GM21528 (cell line): ENCODE results near the gene PPP5C.
"Not testable (repeated sequence)": the region's sequence is repeated elsewhere in the genome, so short reads cannot be mapped to it uniquely, and the experiment has no call there.

Source experiments
- ATAC-seq: cut with Tn5 transposase; IDR thresholded peaks from one replicate; pipeline ENCODE4 v1.9.1; 2021; ENCODE audit warnings: mild to moderate bottlenecking, moderate library complexity; ENCODE audit not compliant: unreplicated experiment, low FRiP score

PPP5C gene

DNA sequence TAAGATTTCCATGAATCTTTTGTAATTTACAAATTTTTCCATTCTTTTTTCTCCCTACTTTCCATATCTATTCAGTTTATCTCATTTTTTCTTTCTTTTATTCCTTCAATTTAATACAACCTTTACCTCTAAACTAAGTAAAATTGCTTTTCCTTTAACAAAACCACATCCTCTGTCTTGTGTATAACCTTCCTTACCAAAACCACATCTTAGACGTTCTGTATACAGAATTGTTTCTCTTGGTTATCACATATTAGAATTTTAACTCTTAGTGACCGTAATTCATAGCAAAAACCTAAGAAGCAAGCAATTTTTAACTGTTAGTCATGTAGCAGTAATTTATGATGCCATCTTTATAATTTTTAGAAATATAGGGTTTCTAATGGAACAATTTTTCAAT is 15.0 kb downstream of the PPP5C start:
- no peak for ATAC-seq

DNA sequence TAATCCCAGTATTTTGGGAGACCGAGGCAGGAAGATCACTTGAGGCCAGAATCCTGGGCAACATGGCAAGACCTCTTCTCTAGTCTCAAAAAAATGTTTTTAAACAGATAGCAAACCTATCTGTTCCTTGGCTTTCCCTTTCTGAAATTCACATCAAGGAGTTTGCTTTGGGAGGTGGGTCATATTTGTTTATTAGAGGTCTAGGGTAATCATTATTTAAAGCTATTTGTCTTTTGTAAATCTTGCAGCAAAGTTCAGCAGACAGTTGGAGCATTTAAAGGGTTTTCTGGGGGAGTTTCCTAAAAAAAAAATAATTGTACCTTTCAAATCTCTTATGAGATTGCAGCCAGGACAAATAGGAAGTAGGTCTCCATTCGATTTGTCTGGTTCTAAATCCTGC is 17.5 kb downstream of the PPP5C start:
- no peak for ATAC-seq

DNA sequence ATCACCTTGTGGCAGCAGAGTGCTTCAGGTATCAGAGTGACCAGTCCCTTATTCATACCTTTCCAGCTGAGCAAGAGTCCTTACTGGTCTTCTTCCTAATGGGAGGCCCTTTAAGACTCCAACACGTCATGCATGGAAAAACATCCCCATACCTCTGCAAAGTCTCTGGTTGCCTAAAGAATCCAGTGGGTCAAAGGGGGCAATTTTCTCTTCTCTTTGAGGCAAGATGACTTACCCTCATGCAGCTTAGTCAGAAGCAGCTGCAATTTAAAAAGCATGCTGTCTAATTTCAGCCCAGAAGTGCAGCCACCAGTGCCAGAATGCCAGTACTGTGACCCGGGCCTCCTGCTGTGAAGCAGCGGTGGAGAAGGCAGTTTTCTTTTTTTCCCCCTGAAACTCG is 18.7 kb downstream of the PPP5C start:
- no peak for ATAC-seq

- ATAC-seq: no peak
These were observed 19.9 kb downstream of the PPP5C start for GRCh38 chr19:46366620-46367292.

DNA sequence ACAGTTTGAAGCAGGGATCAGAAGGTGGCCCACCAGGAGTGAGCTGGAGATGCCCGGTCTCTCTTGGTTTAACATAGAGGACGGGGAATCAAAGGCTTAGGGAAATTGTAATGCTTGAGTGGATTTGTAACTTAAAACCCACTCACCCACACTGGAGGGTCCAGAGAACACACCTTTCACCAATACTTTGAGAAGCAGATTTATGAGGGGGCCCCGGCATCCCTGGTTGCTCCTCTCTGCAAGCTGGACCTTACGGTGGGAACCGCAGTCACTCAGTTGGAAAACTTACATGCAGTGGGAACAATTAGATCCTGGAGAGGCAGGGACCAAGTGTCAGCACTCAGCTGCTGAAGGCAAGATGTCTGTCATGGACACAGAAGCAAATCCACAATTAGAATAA is 20.5 kb downstream of the PPP5C start:
- ATAC-seq: no peak

DNA sequence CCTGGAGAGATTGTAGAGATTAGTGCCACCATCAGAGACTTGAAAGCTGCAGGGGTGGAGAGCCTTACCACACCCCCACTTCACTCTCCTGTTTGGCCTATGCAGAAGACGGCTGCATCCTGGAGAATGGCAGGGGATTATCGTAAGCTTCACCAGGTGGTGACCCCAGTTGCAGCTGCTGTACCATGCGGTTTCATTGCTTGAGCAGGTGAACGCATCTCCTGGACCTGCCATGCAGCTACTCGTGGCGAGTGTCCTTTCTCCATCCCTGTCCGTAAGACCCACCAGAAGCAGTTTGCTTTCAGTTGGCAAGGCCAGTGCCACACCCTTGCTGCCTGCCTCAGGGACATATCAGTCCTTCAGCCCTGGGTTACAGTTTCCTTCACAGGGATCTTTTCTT is 21.2 kb downstream of the PPP5C start:
- ATAC-seq: no peak

DNA sequence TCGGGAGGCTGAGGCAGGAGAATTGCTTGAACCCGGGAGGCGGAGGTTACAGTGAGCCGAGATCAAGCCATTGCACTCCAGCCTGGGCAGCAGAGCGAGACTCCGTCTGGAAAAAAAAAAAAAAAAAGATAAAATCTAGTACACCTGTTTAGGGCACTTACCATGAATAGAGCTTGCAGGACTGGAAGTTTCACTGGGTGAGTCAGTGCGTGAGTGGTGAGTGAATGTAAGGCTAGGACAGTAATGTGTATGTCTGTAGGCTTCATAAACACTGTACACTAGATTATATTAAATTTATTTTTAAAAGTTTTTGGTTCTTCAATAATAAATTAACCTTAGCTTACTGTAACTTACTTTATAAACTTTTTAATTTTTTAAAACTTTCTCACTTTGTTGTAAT is 22.9 kb downstream of the PPP5C start:
- no peak for ATAC-seq

DNA sequence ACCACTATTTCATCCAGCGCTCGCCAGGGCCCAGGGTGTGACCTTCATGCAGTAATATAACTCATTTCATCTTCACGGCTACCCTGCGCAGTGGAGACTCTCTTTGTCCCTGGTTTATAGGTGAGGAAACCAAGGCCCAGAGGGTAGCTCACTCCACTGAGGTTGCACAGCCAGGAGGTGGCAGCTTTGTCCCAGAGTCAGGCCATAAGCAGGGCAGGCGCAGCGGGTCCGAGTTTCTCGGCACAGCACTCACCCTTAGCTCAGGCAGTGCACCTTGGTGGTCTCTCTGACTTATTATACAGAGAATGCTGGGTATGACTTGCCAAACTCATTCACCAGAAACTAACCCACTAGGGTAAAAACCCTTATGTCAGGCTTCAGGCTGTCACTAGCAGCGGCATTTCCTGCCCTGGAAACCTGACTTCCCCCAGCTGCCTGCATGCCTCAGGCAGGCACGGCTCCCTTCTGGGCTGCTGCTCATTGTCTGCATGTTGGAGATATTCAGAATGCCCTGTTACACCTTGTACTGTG is 24.5 kb downstream of the PPP5C start:
- no peak for ATAC-seq

- no peak for ATAC-seq
These were observed 26.1 kb downstream of the PPP5C start for GRCh38 chr19:46372901-46373490.

GRCh38 chr19:46373491-46374359 is 26.8 kb downstream of the PPP5C start:
- ATAC-seq: no peak

- ATAC-seq: no peak
These were observed 27.9 kb downstream of the PPP5C start for GRCh38 chr19:46374536-46375475.

GRCh38 chr19:46375476-46376067 is 28.7 kb downstream of the PPP5C start:
- not testable (repeated sequence) for ATAC-seq

- no peak for ATAC-seq
These were observed 29.6 kb downstream of the PPP5C start for GRCh38 chr19:46376241-46377153.

DNA sequence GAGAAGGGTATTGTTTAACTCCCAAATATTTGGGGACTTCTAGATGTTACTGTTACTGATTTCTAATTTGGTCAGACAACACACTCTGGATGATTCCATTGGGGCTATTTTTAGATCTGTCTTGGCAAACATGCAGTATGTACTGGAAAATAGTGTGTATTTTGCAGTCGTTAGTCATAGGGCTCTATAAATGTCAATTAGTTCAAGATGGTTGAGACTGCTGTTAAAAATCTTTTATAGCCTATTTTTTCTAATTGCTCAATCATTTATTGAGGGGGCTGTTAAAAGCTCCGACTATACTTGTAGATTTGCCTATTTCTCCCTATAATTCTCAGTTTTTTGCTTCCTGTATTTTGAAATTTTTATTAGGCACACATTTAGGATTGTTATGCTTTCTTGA is 31.4 kb downstream of the PPP5C start:
- no peak for ATAC-seq

DNA sequence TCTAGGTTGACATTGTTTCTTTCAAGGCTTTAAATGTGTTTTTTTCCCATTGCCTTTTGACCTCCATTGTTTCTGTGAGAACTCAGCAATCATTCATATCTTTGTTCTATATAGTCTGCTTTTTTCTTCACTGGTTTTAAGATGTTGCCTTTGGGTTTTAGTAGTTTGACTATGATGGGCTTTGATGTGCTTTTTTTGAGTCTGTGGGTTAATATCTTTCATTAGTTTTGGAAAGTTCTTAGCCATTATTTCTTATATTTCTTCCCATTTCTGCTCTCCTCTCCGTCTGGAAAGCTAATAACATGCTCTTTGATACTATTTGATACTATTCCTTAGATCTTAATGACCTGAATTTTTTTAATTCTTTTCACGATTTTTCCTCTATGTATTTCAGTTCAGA is 33.8 kb downstream of the PPP5C start:
- ATAC-seq: no peak

DNA sequence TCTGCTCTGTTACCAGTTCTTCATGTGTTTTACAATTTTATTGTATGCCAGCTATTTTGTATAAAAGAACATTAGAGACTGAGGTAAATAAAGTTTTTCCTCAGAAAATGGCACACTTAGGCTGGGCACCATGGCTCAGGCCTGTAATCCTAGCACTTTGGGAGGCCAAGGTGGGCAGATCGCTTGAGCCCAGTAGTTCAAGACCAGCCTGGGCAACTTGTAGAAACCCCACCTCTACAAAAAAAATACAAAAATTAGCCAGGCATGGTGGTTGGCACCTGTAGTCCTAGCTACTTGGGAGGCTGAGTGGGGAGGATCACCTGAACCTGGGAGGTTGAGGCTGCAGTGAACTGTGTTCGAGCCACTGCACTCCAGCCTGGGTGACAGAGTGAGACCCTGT is 34.5 kb downstream of the PPP5C start:
- ATAC-seq: no peak

- ATAC-seq: no peak
These were observed 35.0 kb downstream of the PPP5C start for GRCh38 chr19:46381756-46382345.

DNA sequence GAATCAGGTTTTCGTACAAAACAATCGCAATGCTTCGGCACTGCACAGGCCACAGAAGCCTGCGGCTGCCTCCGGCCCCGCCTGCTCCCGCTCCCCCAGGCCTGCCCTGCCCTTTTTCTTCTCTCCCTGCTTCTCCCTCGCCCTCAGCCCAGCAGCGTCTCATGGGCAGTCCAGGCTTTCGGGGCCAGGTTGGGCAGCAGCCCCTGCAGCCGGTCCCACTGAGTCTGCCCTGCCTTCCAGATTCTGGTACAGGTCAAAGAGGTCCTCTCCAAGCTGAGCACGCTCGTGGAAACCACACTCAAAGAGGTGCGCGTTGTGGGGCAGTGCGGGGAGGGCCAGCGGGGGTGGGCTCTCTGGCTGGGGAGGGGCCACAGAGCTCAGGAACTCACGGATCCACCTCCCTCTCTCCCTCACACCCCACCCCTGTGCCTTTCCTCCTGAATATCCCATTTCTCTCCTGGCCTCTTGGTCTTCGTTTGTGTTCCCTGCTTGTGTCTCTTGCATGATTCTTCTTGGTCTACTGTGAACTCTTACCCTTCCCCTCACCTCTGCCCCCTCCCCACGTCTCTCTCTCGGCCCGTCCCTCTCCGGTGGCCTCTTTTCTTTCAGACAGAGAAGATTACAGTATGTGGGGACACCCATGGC is 36.4 kb downstream of the PPP5C start:
- no peak for ATAC-seq
